ENCODE results near the gene LY6G5B. TPM values are rescaled to one million over a fixed set of nuclear protein-coding genes. Genes with fewer than 3 reads are reported as not detected.

LY6G5B gene
- total RNA-seq, 2 experiments from 2014 or later, result 17.6 to 21.4 TPM

GRCh38 chr6:31689249-31690110, 19.7 kb downstream of the LY6G5B start:
- H3K27ac Mint-ChIP-seq, result peak overlapping the region; percentile 16
- H3K4me1 Mint-ChIP-seq, result peaks cover 2% of the 10 kb centered on the region
- H3K4me3 Mint-ChIP-seq, result no peak overlapping the region
- H3K9me3 Mint-ChIP-seq, result no peaks in the 10 kb centered on the region
- H3K27me3 Mint-ChIP-seq, result no peaks in the 10 kb centered on the region
- DNase-seq, result no peak
- H3K36me3 Mint-ChIP-seq, result peaks cover 11% of the 10 kb centered on the region

GRCh38 chr6:31690231-31691077, 20.7 kb downstream of the LY6G5B start:
- H3K4me1 Mint-ChIP-seq, result peaks cover 2% of the 10 kb centered on the region
- H3K27ac Mint-ChIP-seq, result peak overlapping the region; percentile 40
- H3K27me3 Mint-ChIP-seq, result no peaks in the 10 kb centered on the region
- no peak for DNase-seq
- H3K9me3 Mint-ChIP-seq, result no peaks in the 10 kb centered on the region
- no peak overlapping the region for H3K4me3 Mint-ChIP-seq
- H3K36me3 Mint-ChIP-seq, result peaks cover 11% of the 10 kb centered on the region

DNA sequence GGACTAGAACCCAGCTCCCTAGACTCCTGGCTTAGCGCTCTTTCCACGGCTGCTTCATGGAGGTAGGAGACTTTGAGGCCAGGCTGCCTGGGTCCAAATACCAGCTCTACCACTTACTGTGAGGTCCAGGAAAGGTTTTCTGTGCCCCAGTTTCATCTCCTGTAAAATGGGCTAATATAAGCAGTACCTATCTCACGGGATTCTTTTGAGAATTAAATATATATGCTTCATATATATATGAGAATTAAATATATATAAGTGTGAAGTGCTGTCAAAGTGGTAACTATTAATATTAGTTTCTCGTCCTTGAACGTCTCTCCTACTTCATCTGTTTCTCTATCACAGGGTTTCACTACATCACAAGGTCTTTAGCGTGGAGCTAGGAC, 21.3 kb downstream of the LY6G5B start:
- peaks cover 2% of the 10 kb centered on the region for H3K4me1 Mint-ChIP-seq
- no peaks in the 10 kb centered on the region for H3K27me3 Mint-ChIP-seq
- peaks cover 7% of the 10 kb centered on the region for H3K36me3 Mint-ChIP-seq
- no peak overlapping the region for H3K4me3 Mint-ChIP-seq
- DNase-seq, result no peak
- H3K27ac Mint-ChIP-seq, result no peak overlapping the region
- H3K9me3 Mint-ChIP-seq, result no peaks in the 10 kb centered on the region

GRCh38 chr6:31691564-31692108, 21.9 kb downstream of the LY6G5B start:
- H3K27me3 Mint-ChIP-seq, result no peaks in the 10 kb centered on the region
- no peak overlapping the region for H3K4me3 Mint-ChIP-seq
- DNase-seq, result no peak
- no peaks in the 10 kb centered on the region for H3K9me3 Mint-ChIP-seq
- H3K27ac Mint-ChIP-seq, result no peak overlapping the region
- peaks cover 2% of the 10 kb centered on the region for H3K4me1 Mint-ChIP-seq
- H3K36me3 Mint-ChIP-seq, result peaks cover 7% of the 10 kb centered on the region

DNA sequence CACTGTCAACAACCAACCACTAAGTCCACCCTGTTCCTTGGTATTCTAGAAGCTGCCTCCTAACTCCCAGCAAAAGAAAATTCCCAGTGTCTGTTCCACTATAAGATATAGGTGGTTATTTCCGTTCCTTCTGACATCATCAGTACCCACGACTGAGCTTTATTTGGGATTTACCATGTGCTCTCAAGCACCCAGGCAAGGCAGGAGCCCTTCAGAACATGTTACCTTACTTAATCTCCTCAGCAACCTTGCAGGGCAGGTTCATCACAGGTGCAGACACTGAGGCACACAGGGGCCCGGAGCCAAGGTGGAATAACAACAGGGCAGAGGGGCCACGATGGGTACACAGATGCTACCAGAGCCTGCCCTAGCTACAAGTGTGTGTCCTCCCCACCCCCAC, 22.6 kb downstream of the LY6G5B start:
- H3K27me3 Mint-ChIP-seq, result no peaks in the 10 kb centered on the region
- H3K9me3 Mint-ChIP-seq, result no peaks in the 10 kb centered on the region
- peaks cover 7% of the 10 kb centered on the region for H3K36me3 Mint-ChIP-seq
- DNase-seq, result no peak
- no peak overlapping the region for H3K27ac Mint-ChIP-seq
- no peak overlapping the region for H3K4me3 Mint-ChIP-seq
- H3K4me1 Mint-ChIP-seq, result peaks cover 2% of the 10 kb centered on the region

DNA sequence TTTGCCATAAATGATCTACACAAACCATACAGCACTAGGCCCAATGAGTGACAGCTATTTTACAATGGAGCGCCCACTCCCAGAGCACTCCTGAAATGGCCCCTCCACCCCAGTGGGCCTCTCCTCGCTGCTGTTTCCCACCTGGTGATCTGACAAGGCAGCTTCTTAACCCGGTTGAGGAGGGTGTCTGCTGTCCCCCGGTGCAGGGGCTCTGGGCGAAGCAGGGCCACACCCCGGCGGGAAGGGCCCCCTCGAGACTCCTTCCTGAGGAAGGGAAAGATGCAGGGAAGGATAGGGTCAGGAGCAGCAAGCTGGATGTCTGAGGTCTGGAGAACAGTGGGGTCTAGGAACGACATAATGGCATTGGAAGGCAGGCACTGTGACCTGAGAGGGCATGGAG, 23.1 kb downstream of the LY6G5B start:
- no peak for DNase-seq
- H3K9me3 Mint-ChIP-seq, result no peaks in the 10 kb centered on the region
- peaks cover 6% of the 10 kb centered on the region for H3K4me1 Mint-ChIP-seq
- H3K27me3 Mint-ChIP-seq, result no peaks in the 10 kb centered on the region
- H3K36me3 Mint-ChIP-seq, result peaks cover 7% of the 10 kb centered on the region
- no peak overlapping the region for H3K27ac Mint-ChIP-seq
- no peak overlapping the region for H3K4me3 Mint-ChIP-seq

DNA sequence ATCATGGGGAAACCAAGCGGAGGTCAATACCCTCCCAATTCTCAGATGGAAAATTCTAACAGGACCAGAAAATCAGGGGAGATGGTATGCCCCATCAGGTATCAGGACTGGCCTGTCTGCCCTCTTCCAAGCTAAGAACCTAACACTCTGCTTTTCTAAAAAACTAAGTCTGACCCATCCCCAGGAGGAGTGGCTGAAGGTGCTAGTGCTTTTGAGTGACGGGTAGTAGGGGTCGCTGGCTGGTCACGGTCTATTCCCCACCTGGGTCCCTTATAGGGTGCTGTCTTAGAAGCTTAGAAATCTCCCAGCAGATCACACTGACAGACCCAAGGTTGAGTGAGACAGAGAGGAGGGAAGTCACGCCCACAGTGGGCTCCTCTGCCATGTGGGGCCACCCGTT, 23.8 kb downstream of the LY6G5B start:
- no peak for DNase-seq
- Mint-ChIP-seq H3K9me3 (no peaks in the 10 kb centered on the region), H3K4me1 (peaks cover 7% of the 10 kb centered on the region), H3K27ac (no peak overlapping the region), H3K36me3 (peaks cover 7% of the 10 kb centered on the region), H3K4me3 (no peak overlapping the region), H3K27me3 (no peaks in the 10 kb centered on the region)

GRCh38 chr6:31697555-31697954, 27.8 kb downstream of the LY6G5B start:
- H3K36me3 Mint-ChIP-seq, result peaks cover 8% of the 10 kb centered on the region
- H3K27ac Mint-ChIP-seq, result no peak overlapping the region
- H3K4me1 Mint-ChIP-seq, result peaks cover 18% of the 10 kb centered on the region
- no peaks in the 10 kb centered on the region for H3K27me3 Mint-ChIP-seq
- no peaks in the 10 kb centered on the region for H3K9me3 Mint-ChIP-seq
- no peak overlapping the region for H3K4me3 Mint-ChIP-seq
- no peak for DNase-seq

DNA sequence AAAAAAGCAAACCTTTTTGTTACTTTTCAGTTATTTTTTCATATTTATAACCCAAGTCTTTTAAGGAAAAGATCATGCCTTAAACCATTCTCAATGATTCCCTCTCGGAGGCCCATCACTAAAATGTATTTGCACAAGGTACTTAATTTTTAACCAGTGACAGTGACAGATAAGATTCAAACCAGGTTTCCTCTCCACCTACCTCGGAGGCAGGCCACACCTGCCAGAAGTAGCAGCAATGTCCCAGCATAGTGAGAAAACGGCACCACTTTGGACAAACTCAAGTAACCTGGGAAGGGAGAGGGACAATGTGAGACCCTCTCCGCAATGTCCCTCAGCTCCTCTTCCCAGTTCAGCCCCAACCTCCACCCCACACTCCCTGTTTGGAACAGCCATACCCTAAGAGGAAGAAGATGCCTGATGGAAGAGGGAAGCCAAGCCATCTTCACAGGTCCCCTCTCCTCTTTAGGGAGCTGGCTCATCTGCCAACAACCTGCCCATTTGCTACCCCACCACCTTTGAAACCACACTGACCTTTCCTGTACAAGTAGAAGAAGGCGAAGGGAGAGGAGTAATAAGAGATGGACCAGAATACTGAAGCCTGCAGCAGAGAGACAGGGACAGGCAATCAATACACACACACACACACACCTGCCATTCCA, 31.1 kb downstream of the LY6G5B start:
- DNase-seq, result no peak
- Mint-ChIP-seq H3K9me3 (no peaks in the 10 kb centered on the region), H3K27me3 (no peaks in the 10 kb centered on the region), H3K36me3 (peaks cover 3% of the 10 kb centered on the region), H3K4me1 (peaks cover 18% of the 10 kb centered on the region), H3K27ac (no peak overlapping the region), H3K4me3 (peak overlapping the region; percentile 22)

DNA sequence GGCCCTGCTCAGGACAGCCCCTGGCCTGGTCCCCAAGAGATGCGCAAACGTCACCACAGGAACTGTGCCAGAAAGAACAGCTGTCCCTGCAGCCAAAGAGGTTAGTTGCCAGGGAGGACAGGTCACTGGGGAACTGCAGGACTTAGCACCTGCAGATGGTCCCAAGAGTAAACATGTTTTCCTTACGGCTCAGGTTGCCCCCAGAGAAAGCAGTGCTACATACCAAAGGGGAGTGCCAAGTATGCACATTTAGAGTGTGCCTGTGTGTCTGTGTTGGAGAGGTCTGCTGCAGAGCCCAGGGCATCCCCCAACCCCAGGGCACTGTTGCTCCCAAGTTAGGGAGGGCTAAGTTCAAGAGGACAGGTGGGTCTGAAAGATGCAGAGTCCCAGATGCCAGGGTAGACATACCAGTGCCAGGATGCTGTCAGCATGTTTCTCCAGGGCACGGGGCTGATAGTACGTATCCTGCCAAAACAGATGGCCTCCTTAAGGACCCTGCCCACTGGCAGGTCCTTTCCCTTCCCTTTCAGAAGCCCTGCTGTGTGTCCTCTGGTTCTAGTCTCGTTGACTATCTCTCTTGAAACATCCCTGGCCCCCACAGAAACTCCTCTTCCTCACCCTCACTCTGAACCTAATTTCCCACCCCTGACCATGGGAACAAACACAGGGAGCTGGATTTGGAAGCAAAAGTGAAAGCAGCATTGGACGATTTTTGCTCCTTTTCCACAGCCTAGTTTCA, 32.1 kb downstream of the LY6G5B start:
- H3K9me3 Mint-ChIP-seq, result no peaks in the 10 kb centered on the region
- H3K27ac Mint-ChIP-seq, result peak overlapping the region; percentile 95
- H3K4me3 Mint-ChIP-seq, result peak overlapping the region; percentile 97
- H3K36me3 Mint-ChIP-seq, result peaks cover 3% of the 10 kb centered on the region
- no peaks in the 10 kb centered on the region for H3K27me3 Mint-ChIP-seq
- no peak for DNase-seq
- peaks cover 18% of the 10 kb centered on the region for H3K4me1 Mint-ChIP-seq

DNA sequence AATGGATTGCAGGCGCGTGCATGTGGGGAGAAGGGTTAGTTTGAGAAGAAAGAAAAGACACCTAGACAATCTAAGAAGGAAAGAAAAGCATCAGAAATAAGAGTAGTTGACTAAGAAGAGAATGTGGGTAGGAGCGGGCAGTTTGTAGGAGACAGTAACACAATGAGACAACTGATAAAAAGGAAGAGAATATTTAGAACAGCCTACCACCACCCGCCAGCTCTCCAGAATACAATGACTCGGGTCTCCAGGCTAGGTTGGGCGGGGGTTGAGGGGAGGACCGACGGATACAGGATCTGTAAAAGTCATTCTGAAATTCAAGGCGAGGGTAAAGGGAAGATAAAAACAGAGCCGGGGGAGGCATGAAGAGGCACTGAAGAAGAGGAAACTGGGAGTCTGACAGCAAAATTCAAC, 32.6 kb downstream of the LY6G5B start:
- Mint-ChIP-seq H3K36me3 (peaks cover 3% of the 10 kb centered on the region), H3K27me3 (no peaks in the 10 kb centered on the region), H3K27ac (peak overlapping the region; percentile 95), H3K9me3 (no peaks in the 10 kb centered on the region), H3K4me3 (peak overlapping the region; percentile 97), H3K4me1 (peaks cover 18% of the 10 kb centered on the region)
- DNase-seq, result no peak

GRCh38 chr6:31702819-31703716, 33.3 kb downstream of the LY6G5B start, which contains the start of gene ABHD16A:
TSS of gene ABHD16A (minus strand) at chr6:31703324. CDS start at chr6:31703281, 43 bp downstream.
- Mint-ChIP-seq H3K9me3 (no peaks in the 10 kb centered on the region), H3K27ac (peak within 1 kb of the TSS; percentile 95), H3K27me3 (no peaks in the 10 kb centered on the region), H3K4me1 (peaks cover 13% of the 10 kb centered on the region), H3K4me3 (peak within 1 kb of the TSS; percentile 97), H3K36me3 (peaks cover 3% of the 10 kb centered on the region)
- peak; percentile 98 for DNase-seq

DNA sequence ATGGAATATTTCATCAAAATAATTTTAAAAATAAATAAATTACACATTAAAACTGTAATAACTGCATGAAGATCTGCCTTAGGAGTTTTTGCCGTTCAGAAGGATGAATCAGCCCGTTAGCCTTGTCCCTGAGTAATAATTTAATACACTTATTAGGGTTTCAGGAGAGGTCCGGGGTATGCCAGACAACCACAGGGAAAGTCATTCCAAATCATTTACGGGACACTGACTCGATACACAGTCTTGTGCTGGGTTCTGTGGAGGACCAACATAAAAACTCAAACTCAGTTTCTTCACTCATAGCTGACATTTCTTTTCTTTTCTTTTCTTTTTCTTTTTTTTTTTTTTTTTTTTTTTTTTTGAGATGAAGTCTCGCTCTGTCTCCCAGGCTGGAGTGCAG, 36.2 kb downstream of the LY6G5B start:
- H3K36me3 Mint-ChIP-seq, result peaks cover 3% of the 10 kb centered on the region
- H3K4me3 Mint-ChIP-seq, result no peak overlapping the region
- no peak overlapping the region for H3K27ac Mint-ChIP-seq
- H3K27me3 Mint-ChIP-seq, result no peaks in the 10 kb centered on the region
- DNase-seq, result no peak
- no peaks in the 10 kb centered on the region for H3K9me3 Mint-ChIP-seq
- peaks cover 14% of the 10 kb centered on the region for H3K4me1 Mint-ChIP-seq
